ENCODE results near the gene ZFP92. TPM values are rescaled to one million over a fixed set of nuclear protein-coding genes. Genes with fewer than 3 reads are reported as not detected.

ZFP92 gene
- total RNA-seq, 1 experiment from 2014 or later, result not detected

DNA sequence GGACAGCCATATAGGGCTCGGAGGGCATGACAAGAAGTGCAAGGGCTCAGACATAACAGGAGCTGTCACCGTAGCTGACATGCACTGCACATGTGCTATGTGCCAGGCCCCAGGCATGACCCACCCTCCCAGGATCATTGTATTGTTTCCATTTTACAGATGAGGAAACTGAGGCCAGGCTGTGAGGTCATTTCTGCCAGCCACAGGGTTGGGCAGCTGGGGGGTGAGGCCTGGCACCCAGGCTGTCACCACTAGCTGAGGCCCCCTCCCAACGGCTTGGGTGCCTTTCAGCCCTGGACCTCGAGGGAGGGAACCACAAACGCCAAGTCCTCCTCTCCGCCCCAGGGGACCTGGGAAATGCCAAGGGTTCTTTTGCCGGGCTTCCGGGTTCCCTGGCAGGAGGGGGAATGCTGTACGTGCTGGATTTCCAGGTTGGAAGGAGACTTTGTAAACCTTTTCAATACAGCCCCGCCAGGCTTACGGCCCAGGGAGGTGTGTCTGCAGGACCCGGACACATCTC is 21.9 kb downstream of the ZFP92 start:
- CTCF ChIA-PET, result no interaction called here
- Histone ChIP-seq H2AFZ (no peak overlapping the region), H3K27ac (no peak overlapping the region), H3K4me1 (replicated peaks; ENCODE audit: insufficient read depth) (no peaks in the 10 kb centered on the region), H3K4me3 (no peak overlapping the region), H3F3A (ENCODE audit: insufficient read depth, low read depth) (no peaks in the 10 kb centered on the region), H3K4me2 (no peak overlapping the region), H3K9me3 (ENCODE audit: insufficient read depth, low read depth) (no peaks in the 10 kb centered on the region), H3K36me3 (ENCODE audit: low read depth) (no peaks in the 10 kb centered on the region), H3K27me3 (ENCODE audit: insufficient read depth, low read depth) (peaks cover 58% of the 10 kb centered on the region), H3K9me2 (ENCODE audit: insufficient read depth) (no peaks in the 10 kb centered on the region), H3K79me2 (ENCODE audit: low read depth) (no peaks in the 10 kb centered on the region), H4K20me1 (ENCODE audit: insufficient read depth) (no peaks in the 10 kb centered on the region)
- intact Hi-C loops (cut with micrococcal nuclease; ENCODE audit: unreplicated experiment), result no loop called here
- DNase-seq, result no peak
- no TSS peak for BruUV-seq (replicated peaks)
- POLR2A ChIA-PET (ENCODE audit: unreplicated experiment), result no interaction called here
- TF ChIP-seq, protein P1, sequence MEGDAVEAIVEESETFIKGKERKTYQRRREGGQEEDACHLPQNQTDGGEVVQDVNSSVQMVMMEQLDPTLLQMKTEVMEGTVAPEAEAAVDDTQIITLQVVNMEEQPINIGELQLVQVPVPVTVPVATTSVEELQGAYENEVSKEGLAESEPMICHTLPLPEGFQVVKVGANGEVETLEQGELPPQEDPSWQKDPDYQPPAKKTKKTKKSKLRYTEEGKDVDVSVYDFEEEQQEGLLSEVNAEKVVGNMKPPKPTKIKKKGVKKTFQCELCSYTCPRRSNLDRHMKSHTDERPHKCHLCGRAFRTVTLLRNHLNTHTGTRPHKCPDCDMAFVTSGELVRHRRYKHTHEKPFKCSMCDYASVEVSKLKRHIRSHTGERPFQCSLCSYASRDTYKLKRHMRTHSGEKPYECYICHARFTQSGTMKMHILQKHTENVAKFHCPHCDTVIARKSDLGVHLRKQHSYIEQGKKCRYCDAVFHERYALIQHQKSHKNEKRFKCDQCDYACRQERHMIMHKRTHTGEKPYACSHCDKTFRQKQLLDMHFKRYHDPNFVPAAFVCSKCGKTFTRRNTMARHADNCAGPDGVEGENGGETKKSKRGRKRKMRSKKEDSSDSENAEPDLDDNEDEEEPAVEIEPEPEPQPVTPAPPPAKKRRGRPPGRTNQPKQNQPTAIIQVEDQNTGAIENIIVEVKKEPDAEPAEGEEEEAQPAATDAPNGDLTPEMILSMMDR (conservative IDR thresholded peaks at IDR 0.05), result no peak
- TF ChIP-seq EZH2 (IDR thresholded peaks at IDR 0.05; ENCODE audit: low read depth), result no peak

DNA sequence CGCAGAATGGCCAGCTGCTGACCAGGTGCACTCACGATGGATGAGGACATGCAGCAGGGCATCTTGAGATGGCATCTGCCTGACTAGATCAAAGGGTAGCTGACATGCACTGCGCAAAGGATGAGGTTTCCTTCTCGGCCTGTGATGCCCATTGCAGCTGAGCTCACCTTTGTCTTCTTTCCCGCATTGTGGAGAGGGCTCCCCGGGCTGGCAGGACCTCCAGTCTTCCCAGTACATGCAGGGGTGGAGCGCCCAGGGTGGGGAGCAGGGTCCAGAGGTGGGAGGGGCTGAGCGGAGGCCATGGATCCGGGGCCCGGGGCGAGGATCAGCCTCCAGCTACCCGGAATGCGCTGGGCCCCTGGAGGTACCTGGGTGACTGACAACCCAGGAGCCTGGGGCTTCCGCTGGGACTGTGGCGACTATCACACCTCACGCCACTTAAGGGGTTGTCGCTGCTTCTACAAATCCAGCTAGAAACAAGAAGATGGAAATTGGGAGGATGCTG is 22.6 kb downstream of the ZFP92 start:
- CTCF ChIA-PET, result no interaction called here
- Histone ChIP-seq H3K27ac (no peak overlapping the region), H3K27me3 (ENCODE audit: insufficient read depth, low read depth) (peaks cover 58% of the 10 kb centered on the region), H3F3A (ENCODE audit: insufficient read depth, low read depth) (no peaks in the 10 kb centered on the region), H3K4me1 (replicated peaks; ENCODE audit: insufficient read depth) (no peaks in the 10 kb centered on the region), H3K4me3 (no peak overlapping the region), H3K9me3 (ENCODE audit: insufficient read depth, low read depth) (no peaks in the 10 kb centered on the region), H3K9me2 (ENCODE audit: insufficient read depth) (no peaks in the 10 kb centered on the region), H3K36me3 (ENCODE audit: low read depth) (no peaks in the 10 kb centered on the region), H2AFZ (no peak overlapping the region), H3K79me2 (ENCODE audit: low read depth) (no peaks in the 10 kb centered on the region), H3K4me2 (no peak overlapping the region), H4K20me1 (ENCODE audit: insufficient read depth) (no peaks in the 10 kb centered on the region)
- BruUV-seq (replicated peaks), result no TSS peak
- TF ChIP-seq, protein P1 (conservative IDR thresholded peaks at IDR 0.05), result no peak
- TF ChIP-seq EZH2 (IDR thresholded peaks at IDR 0.05; ENCODE audit: low read depth), result no peak
- POLR2A ChIA-PET (ENCODE audit: unreplicated experiment), result no interaction called here
- DNase-seq, result no peak
- intact Hi-C loops (cut with micrococcal nuclease; ENCODE audit: unreplicated experiment), result no loop called here

DNA sequence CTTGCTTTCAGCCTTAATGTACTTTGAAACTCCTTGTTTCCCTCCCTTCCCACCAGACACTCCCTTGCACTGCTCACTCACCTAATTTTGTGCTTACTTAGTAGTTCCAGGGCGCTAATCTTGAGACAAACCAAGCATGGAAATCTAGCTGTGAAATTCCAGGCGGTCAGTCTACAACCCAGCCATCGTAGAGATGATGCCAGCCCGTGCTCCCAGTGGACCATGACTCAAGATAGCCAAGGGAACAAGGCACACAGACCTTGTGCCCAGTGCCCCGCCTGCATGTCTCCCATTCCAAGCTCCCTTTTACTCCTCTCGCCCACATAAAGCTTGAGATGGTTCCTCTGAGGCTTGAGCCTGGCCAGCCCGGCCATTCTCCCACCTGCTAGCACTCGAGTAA is 23.5 kb downstream of the ZFP92 start:
- no peak overlapping the region for H2AFZ ChIP-seq
- no peak overlapping the region for H3K4me3 ChIP-seq
- DNase-seq, result no peak
- H3K36me3 ChIP-seq (ENCODE audit: low read depth), result no peaks in the 10 kb centered on the region
- H3K4me2 ChIP-seq, result no peak overlapping the region
- peaks cover 58% of the 10 kb centered on the region for H3K27me3 ChIP-seq (ENCODE audit: insufficient read depth, low read depth)
- no TSS peak for BruUV-seq (replicated peaks)
- ChIA-PET CTCF (no interaction called here), POLR2A (ENCODE audit: unreplicated experiment) (no interaction called here)
- H3K27ac ChIP-seq, result no peak overlapping the region
- H3K79me2 ChIP-seq (ENCODE audit: low read depth), result no peaks in the 10 kb centered on the region
- intact Hi-C loops (cut with micrococcal nuclease; ENCODE audit: unreplicated experiment), result no loop called here
- TF ChIP-seq EZH2 (IDR thresholded peaks at IDR 0.05; ENCODE audit: low read depth), result no peak
- TF ChIP-seq, protein P1 (conservative IDR thresholded peaks at IDR 0.05), result no peak
- no peaks in the 10 kb centered on the region for H3K4me1 ChIP-seq (replicated peaks; ENCODE audit: insufficient read depth)
- no peaks in the 10 kb centered on the region for H4K20me1 ChIP-seq (ENCODE audit: insufficient read depth)
- H3K9me3 ChIP-seq (ENCODE audit: insufficient read depth, low read depth), result no peaks in the 10 kb centered on the region
- no peaks in the 10 kb centered on the region for H3F3A ChIP-seq (ENCODE audit: insufficient read depth, low read depth)
- no peaks in the 10 kb centered on the region for H3K9me2 ChIP-seq (ENCODE audit: insufficient read depth)
